ELF-1 (cell line): ENCODE measurements around the gene BMPER.
A peak's percentile ranks its signal among the peaks of the same experiment; 100 is the strongest.

Source experiments
- DNase-seq: peaks from one replicate; pipeline ENCODE4 v3.0.0-alpha.2; 2016; ENCODE audit warnings: low read depth, low spot score

Gene BMPER

DNA sequence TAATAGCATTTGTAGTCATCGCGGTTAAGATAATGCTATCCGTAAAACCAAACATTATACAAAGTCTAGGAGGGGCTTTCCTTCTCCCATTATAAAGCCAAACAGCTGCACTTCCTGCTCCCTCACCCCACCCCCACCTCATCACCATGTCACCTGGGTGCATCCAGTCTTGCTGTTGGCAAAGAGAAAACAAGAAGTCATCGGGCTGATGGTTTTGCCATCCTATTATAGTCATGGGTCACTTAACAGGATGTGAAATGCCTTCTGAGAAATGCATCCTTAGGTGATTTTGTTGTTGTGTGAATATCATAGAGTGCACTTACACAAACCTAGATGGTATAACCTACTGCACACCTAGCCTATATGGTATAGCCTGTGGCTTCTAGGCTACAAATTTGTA is 157.0 kb downstream of the BMPER start:
- DNase-seq: no peak

DNA sequence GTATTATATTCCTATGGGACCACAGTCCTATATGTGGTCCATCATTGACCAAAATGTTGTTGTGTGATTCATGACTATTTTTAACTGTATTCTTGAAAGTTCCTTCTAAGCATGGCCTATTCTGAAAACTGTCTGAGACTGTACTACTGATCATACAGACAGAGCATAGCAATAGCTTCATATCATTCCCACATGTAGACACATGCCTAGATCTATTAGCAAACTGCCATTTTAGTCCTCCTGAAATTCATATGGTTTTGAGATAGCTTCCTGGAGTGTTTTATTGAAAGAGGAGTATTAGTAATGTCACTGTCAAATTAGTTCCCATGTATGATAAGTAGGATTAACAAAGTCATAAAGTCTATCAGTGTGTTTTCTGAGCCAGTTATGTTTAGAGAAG is 157.5 kb downstream of the BMPER start:
- no peak for DNase-seq

DNA sequence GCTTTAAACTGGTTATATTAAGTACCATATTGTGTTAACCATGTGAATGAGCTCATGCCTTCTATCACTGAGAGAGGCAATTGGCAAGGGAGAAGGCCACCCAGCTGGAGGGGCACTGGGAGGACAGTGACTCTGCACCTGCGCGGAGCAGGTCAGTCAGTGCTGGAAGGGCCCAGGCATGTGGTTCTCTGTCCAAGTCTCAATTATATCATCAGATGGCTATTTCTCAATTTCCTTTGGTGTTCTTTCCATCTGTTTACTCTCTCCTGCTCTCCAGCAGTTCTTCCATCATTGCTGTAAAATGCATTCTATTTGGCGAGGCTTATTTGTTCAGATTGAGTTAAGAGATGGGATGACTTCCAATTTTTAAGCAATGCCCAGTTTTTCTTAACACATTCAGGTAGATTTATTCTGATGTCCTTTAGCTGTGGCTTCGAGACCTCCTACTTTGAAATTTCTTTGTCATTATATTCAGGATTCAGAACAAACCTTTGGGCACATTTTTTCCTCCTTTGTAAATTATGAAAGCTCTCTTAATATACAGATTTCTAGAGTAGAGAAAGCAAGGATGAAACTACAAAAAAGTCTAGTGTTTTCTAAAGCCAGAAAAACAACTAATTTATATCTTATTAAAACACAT is 159.3 kb downstream of the BMPER start:
- DNase-seq: no peak

DNA sequence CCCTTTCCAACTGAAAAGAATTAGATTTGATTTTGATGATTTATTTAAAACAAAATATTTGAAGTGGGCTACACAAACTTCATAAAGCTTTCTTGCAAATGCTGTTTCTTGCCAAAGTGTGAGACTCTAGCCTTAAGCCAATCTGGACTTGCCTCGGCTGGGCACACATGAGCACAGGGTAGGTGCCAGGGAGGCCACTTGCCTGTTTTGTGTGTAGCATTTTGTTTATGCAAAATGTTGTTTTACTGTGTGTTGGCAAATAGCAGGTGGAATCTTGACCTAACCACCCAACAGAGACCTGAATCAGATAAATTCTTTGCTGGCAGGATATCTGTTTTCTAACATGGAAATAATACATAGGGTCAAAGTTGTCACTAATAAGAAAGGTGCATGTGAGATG is 161.1 kb downstream of the BMPER start:
- no peak for DNase-seq

DNA sequence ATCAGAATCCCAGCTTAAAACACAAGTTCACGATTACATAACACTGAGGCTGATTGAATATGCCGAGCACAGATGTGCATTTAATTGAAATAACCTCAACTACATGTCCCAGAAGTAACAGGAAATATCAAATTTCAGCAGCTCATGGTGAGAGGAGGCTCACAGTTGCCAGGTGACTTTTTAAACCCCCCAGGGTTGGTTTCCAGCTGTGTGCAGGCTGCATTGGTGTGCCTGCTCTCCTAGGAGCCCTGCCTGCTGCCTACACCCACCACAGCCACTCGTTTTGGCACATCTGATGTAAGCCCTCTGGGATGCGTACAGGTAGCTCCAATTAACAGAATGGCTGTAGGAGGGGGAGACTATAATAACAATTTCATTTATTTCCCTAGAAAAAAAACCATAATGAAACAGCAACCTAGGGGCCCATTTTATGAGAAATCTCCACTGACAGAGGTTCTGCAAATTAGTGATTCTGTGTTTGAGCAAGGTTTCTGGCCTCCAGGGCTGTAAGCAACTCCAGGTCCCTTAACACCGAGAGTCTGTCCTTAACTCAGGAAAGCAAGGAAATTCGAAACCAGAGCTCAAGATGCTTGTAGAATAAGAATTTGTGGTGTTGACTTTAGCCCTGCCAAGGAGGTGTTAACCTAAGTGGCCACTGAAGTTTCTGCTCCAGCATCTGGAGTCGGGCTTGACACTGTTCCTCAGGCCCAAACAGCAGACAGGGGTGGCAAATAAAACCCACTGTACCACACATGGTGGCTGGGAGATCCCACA is 161.9 kb downstream of the BMPER start:
- DNase-seq: peak; percentile 74

DNA sequence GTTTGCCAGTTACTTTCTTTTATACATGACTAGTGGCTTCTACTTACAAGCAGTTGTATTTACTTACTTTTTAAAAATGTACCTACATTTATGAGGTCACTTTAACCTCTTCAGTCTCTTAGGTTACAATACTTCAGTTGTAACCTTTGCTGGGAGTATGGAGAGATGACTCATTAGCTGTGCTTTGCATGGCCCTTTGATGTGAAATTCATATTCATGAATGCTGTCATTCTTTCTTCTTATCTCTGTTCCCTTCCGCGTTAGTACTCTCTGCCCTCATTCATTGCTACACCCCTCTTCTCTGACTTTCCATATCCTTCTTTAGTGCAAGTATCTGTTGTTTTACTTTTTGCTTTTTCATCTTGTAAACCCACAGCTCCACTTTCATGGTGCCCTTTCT is 164.3 kb downstream of the BMPER start:
- no peak for DNase-seq

DNA sequence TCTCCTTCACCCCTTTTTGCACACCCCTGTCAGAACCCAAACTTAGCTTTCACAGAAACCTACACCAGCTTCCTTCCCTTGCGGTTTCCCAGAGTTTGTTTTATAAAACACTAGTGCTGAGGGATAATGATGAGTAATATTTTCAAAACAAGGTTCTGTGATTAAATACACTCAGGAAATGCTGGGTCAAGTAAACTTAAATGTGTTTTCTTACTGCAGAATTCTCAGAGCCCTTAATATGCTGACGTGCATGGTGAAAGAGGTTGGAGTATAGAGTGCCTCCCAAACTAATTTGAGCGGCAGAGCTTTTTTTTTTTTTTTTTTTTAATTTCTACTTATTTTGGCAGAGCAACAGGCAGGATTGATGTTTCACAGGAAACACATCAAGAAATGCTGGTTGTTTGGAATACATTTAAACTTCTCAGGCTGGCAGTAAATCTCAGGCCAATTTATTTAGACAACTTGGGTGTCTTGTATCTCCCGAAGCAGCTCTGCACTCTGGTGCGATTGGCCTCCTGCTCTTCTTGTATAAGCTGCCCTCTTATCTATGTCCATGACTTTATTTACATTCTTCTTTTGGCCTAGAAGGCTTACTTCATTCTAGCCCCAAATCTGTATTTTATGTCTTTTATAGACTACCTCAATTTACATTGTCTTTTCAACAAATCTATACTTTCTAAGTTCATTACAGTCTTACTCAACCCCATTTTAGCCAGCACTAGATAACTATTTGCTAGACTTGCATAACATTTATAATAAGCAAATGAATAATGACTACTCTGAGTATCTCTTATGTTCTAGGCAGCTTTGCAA is 165.4 kb downstream of the BMPER start:
- DNase-seq: no peak

DNA sequence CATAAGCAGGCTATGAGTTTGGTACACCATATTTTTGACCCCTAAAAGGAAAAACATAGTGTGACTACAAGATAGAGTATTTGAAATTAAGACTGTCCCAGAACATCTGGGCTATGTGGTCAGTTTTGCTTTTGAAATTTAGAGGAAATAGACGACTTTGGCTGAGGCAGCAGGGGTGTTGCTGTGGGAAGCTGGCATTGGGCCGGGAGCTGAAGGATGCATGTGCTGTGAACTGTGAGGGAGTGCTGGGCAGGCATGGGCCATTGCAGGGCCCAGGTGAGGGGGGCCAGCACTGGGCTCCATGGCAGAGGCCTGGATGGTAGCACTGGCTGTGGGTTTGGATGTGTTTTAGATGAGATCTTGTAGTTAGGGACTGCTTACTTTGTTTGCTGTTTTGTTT is 168.3 kb downstream of the BMPER start:
- DNase-seq: no peak

DNA sequence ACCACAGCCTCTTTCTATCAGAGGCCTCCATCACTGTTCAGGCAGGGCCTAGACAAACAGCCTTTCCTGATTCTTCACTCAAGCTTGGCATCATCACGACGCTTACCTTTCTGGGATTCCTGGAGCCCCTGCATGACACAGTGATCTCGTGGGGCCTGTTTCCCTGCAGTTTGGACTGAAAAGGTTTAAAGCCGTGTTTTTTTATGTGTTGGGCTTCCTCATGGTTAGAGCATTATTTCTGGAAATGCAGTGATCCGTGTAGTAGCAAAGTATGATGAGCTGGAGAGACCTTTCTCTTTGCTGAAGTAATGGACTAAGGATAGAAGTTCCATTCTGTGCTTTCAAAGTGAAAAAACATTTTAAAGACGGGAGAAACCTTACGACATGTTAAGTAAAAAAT is 169.1 kb downstream of the BMPER start:
- DNase-seq: no peak

DNA sequence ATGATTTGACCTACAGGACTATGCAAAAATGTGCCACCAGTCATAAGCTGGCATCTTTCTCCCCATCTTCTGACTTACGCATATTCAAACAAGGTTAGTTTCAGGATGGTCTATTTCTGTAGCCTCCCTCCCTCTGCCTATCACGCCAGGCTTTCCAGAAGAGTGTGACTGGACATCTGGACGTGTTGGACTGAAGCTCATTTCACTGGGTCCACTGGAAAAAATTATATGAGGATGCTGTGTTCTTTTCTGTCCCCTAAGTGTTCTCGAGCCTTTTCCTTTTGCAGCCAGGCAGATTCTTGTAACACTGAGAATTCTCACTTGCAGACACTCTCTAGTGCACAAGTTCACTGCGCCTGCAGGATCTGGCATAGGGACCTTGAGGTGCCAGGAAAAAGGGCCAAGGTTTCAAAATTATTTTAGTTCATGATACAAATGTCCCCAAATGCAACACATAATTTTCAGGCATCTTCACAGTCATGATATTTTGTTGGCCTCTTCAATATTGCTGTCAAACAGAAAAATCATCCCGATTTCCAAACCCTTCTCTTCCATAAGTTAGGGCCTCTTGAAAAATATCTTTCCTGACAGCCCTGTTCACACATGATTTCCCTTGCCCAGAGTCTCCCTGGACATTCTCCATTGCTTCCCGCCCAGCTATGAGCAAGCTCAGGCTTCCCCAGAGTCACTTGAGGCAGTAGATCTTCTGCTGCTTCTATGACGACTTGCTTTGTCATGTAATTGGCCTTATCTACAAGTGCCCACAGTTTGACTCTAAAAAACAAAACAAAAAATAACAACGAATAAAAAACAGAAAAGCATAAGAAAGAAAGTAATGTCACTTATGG is 170.4 kb downstream of the BMPER start:
- DNase-seq: no peak

DNA sequence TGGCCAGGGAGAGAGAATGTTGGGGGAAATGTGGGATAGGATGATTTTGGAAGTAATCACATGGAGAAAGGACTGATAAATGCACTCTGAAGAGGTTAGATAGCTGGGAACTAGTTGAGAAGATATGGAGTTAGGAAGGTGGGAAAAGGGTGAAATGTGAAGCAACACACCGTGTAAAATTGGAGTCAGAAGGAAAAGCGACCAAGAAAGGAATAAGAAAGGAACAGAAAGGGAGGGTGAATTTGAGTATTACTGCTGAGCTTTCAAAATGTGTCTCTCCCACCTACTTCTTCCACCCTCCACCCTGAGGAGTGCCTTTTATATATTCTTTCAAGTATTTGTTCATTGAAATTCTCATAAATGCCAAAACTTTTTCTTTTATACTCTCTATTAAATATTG is 171.8 kb downstream of the BMPER start:
- no peak for DNase-seq

DNA sequence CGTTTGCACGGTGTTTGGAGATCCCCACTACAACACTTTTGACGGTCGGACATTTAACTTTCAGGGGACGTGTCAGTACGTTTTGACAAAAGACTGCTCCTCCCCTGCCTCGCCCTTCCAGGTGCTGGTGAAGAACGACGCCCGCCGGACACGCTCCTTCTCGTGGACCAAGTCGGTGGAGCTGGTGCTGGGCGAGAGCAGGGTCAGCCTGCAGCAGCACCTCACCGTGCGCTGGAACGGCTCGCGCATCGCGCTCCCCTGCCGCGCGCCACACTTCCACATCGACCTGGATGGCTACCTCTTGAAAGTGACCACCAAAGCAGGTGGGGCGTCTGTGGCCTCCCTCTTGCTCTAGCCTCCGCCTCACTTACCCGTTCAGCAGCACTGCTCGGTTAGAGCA is 173.5 kb downstream of the BMPER start:
- peak; percentile 24 for DNase-seq

DNA sequence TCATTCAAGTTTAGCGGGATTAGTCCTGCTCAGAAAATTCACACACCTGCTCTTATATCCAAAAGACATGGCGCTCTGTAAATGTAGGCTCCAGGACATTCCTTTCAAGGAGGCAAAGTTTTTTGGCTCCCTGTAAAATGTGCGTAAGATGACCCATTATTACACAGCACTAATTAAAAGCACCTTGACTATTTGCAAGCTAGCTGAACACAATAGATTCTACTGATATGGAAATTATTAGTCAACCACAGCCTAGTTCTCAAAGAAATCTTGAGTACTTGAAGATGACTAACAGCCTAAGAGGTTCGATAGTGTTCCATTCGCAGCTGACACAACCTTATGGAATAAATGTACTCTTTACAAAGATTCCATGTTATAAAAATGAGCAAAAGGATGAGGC is 175.2 kb downstream of the BMPER start:
- DNase-seq: no peak

DNA sequence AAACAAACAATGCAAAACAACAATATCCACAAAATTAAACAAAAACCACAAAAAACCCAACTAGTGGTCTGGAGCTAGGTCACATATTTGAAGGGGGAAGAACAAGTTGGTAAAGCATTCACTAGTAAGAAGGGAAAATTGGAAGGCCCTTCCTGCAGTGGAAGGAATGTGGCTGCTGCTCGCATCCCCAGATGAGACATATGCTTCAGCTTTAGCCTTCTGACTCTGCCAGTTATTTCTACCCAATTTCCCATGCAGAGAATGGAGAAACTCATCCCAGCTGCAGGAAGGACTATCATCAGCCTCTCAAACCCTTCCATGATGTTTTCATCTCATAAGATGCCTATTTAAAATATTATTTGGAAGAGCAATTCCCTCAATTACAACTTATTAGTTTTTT is 176.6 kb downstream of the BMPER start:
- no peak for DNase-seq

DNA sequence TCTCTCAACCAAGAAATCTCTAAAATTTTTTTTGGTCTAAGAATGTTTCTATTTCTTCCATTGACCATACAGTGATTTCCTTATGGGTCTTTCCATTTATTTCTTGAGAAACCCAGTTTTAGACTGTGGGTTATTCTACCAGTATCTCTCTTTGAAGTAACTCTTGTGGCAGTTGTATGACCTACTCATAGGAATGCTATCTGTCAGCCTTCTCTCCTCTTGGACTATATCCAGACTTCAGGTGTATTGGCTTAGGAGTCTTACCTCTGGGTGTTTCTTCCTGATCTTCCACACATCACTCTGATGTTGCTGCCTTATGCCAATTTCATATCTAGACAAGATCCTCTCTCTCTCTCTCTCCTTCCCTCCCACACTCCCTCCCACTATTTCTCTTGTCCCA is 178.1 kb downstream of the BMPER start:
- DNase-seq: no peak

DNA sequence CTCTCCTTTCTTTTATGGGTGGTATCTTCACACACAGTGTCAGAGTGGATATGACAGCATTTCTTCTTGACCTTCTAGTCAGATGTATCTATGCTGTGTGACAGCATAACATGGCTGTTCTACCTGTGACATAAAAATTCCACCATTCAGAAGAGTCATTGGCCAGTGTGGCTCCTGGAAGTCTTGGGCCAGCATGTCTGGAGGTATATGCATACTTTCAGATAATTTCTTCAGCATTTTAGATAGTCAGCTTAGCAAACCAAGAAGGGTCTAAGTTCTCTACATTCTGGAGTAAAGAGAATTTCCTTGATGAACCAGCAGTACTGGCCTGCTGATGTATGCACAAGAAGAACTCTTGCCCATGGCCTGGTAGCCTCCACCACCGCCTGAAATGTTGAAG is 179.3 kb downstream of the BMPER start:
- no peak for DNase-seq

DNA sequence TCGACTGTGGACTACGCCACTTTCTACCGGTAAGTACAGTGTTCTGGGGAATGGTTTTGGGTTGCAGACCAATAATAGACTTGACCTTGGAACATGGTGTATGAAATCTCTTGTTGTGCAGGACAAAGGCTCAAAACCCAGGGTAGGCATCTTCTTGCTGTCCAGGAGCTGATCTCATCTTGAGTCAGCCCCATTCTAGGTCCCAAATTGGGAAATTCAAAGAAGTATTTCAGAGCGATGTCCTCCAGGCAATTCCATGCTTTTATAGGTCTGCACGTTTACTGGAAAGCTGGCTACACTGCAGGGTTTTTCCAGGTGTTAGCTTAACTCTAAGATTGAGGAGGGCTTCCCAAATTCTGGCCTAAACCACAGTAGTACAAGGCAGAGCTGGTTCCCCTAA is 180.7 kb downstream of the BMPER start:
- no peak for DNase-seq

DNA sequence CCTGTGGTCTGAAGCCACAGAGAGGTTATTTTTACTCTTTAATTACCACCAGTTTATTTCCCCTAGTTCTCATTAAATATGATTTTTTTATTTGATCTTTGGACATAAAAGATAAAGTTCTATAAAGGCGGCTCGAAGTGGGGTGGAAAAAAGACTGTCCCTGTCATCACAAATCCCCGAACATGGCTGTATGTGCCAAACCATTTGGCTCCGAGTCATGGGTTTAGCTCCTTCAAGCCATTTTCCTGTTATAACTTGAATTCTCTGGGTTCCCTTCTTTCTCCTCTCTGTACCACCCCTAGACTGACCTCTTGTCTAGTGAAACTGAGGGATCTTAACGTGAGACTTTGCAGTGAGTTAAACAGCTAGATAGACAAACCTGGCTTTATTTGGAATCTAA is 181.6 kb downstream of the BMPER start:
- DNase-seq: no peak

DNA sequence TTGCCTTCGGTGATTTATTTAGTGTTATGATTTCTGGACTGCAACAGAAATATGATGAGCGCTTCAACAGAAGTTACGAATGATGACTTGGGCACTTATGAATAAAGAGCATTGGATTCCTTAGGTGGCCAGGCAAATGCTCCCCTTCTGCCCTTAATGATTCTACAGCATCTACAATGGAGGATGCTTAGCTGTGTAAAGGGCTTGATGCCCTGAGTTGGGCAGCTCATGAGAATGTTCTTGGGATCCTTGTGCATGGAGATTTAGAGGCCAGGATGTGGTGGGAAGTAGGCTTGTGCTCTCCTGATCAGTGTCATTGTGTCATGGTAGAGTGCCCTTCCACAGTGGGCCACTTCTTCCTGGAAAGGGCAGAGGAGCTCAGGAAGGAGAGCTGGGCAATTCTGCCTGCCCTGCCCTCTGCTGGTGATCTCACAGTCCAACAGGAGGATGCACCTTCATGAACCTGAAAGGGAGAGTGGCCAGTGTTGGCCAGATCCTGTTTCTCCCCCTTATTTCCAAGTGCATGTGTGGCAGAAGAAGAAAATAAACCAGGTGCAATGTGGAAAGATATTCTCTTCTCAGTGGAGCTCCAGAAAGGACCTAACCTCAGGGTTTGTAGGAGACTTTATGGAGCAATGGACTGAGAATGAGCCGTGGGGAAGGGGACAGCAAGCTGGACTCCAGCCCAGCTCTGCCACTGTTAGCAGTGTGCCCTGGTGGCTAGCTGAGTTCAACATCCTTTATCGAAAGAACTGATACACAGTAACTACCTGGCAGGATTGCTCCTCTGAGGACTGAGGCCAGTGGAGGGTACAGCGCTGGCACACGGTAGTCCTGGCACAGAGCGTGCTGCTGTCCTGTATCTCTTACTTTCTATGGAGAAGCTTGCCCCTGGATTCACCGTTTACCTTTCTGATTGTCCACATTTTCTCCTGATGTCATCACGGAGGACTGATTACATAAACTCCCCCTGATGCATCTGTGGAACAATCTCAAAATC is 182.9 kb downstream of the BMPER start:
- peak; percentile 73 for DNase-seq

DNA sequence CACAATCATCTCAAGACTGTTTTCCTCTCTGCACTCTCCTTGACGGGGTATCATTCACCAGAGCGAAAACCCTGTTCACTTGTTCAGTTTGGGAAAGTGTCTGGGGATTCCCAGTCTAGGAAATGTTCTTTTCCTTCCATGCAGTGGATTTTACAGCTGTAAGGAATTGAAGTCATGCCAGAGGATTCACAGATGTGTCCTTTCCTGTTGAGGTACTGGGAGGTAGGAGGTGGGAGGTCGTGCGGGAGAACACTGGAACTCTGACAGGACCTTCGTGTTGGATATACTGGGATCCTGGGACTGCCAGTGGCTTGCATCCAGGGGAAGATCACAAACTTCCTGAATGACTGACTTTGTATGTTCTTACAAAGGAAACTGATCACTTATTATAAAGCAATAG is 185.5 kb downstream of the BMPER start:
- DNase-seq: no peak
